Mucosa of descending colon (tissue), 3 donors: Measurements from ENCODE around the gene NPB. TPM values are rescaled to one million over a fixed set of nuclear protein-coding genes. Genes with fewer than 3 reads are reported as not detected.
A peak's percentile ranks its signal among the peaks of the same experiment; 100 is the strongest.

Experiments used
- ATAC-seq: fragments of 200-7000 bp; cut with Tn5 transposase; one replicate; pipeline ENCODE4 v1.9.1; 2020; ENCODE audit warnings: mild to moderate bottlenecking, moderate library complexity
- DNase-seq, 3 donors: peaks; one replicate each; pipeline ENCODE4 v3.0.0-alpha.2; 2020
- H3K36me3 ChIP-seq: fragments of 200-600 bp; one replicate; pipeline ENCODE4 v1.8.0; 2021; ENCODE audit warnings: low read depth, mild to moderate bottlenecking
- H3K4me1 ChIP-seq: fragments of 200-600 bp; one replicate; pipeline ENCODE4 v1.8.0; 2021; ENCODE audit warnings: low read depth, mild to moderate bottlenecking
- H3K4me3 ChIP-seq: fragments of 200-600 bp; one replicate; pipeline ENCODE4 v1.8.0; 2021; ENCODE audit warnings: mild to moderate bottlenecking
- H3K9me3 ChIP-seq: fragments of 200-600 bp; one replicate; pipeline ENCODE4 v1.8.0; 2021; ENCODE audit warnings: mild to moderate bottlenecking
- intact Hi-C, 2 donors: fragments of 100-400 bp; cut with DNase I in 1 of 2; cut with micrococcal nuclease in 1 of 2; formaldehyde crosslinking; loops; one replicate each; pipeline versions ENCODE4 v1.11.0 to v1.11.1; 2022; cut with DNase I, micrococcal nuclease
- total RNA-seq, 3 donors: library from RNA; stranded (reverse); fragmentation: NEBNext Ultra II Directional in 2 of 3; extraction: Animal tissue kit (Norgen Biotek cat#: 25700) in 2 of 3; gene quantifications; one replicate each; pipeline versions ENCODE4 v1.2.1 to v1.2.4, GENCODE V29; 2021 to 2023
- TF ChIP-seq, protein P1 (sequence below): fragments of 200-600 bp; IDR thresholded peaks from one replicate; pipeline ENCODE4 v1.8.0; 2022; ENCODE audit warnings: antibody characterized with exemption, mild to moderate bottlenecking
- donor health status: DM: no; HTN: no; CAD: no; lungs with moderate emphysema.
- donor health status: DM: no; HTN: no; CAD: no.
- donor health status: DM: no; HTN: yes; CAD: no.

NPB gene
- total RNA-seq, 3 donors from 2014 or later = 0.12 to 0.51 (median 0.26) TPM

DNA sequence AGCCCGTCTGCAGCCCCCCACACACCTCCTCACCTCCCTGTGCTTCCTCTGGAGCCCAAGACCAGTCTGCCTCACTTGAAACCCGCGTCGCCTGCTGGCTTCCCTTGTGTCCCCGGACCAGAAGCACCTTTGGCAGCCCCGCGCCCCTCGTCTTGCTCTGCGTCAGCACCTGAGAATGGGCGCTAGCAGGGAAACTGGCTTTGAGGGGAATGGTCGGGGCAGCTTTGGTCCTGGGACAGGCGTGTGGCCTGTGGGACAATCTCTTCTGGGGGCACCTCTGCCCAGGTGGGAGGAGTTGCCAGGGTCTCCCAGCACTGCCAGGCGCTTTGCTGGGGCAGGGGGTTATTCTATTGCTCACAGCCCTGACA lies 29.1 kb downstream of the NPB start:
- TF ChIP-seq, protein P1, sequence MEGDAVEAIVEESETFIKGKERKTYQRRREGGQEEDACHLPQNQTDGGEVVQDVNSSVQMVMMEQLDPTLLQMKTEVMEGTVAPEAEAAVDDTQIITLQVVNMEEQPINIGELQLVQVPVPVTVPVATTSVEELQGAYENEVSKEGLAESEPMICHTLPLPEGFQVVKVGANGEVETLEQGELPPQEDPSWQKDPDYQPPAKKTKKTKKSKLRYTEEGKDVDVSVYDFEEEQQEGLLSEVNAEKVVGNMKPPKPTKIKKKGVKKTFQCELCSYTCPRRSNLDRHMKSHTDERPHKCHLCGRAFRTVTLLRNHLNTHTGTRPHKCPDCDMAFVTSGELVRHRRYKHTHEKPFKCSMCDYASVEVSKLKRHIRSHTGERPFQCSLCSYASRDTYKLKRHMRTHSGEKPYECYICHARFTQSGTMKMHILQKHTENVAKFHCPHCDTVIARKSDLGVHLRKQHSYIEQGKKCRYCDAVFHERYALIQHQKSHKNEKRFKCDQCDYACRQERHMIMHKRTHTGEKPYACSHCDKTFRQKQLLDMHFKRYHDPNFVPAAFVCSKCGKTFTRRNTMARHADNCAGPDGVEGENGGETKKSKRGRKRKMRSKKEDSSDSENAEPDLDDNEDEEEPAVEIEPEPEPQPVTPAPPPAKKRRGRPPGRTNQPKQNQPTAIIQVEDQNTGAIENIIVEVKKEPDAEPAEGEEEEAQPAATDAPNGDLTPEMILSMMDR = no peak
- Histone ChIP-seq H3K4me1 (peaks cover 18% of the 10 kb centered on the region), H3K4me3 (no peak overlapping the region), H3K9me3 (no peaks in the 10 kb centered on the region), H3K36me3 (no peaks in the 10 kb centered on the region)
- DNase-seq (peak in 2 of 3 donors; percentile 33 to 48), ATAC-seq (no peak)
- intact Hi-C loops = no loop called here

DNA sequence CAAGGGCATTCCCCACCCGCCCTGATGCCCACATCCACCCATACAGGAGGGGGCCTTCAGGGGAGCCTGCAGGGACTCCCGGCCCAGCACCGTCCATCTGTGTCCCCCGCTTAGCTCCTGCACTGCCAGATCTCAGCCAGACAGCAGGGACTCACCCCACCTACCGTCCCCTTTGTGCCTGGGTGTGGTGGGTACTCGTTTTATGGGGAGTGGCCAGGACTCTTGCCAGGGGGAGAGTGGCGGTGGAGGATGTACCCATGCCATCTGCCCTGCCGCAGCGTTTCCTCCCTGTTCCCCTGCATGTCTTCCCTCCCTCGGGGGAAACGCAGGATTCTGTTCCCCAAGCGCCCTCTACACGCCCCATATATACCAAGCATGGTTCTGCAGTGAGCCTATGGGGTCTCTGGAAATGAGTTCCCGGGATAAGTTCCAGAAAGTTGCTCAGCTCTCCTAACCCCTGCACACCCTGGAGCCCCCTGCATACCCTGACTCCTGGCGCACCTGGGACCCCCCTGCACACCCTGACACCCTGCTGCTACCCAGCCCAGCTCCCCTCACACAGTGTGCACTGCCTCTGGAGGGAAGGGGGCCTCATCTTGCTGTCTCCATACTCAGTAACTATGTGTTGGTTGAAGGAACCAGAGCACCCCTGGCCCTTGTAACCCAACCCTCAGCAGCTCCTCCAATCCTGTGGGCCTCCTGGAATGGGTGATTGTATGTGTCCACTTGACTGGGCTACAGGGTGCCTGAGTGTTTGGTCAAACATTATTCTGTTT lies 29.7 kb downstream of the NPB start:
- no peak for ATAC-seq

DNA sequence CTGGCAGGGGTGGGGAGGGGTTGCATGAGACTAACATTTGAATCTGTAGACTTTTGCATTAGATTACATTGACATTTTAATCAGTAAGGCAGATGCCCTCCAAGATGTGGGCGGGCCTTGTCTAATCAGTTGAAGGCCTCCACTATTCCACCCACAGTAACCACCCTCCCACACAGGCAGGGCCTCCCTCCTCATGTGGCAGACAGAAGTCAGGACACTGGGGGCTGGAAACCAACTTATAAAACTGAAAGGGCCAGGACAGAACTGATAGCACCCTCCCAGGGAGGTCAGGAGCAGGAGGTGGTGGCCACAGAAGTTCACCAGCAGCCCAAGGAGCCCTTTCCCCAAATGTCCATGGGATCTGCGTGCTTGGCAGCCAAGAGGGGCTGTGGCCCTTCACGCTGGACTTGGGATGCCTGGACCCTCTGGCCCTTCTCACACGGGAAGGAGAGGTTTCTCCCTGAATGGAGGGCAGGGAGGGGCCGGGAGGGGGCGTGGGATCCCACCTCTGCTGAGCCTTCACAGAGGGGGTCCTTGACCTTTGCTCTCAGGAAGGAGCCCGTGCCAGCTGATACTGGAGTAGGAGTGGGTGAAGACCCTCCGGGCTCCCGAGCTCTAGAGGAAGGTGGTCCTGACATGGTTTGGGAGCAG lies 30.4 kb downstream of the NPB start:
- TF ChIP-seq, protein P1 = no peak
- H3K9me3 ChIP-seq = no peaks in the 10 kb centered on the region
- intact Hi-C loops = no loop called here
- no peaks in the 10 kb centered on the region for H3K36me3 ChIP-seq
- H3K4me3 ChIP-seq = no peak overlapping the region
- no peak for DNase-seq
- ATAC-seq = no peak
- peaks cover 19% of the 10 kb centered on the region for H3K4me1 ChIP-seq

More for the DNA sequence above, 29.7 kb downstream of the NPB start:
- H3K4me1 ChIP-seq = peaks cover 18% of the 10 kb centered on the region
- H3K36me3 ChIP-seq = no peaks in the 10 kb centered on the region
- intact Hi-C loops = no loop called here
- TF ChIP-seq, protein P1 = no peak
- H3K9me3 ChIP-seq = no peaks in the 10 kb centered on the region
- DNase-seq = peak in 2 of 3 donors; percentile 47 to 50
- H3K4me3 ChIP-seq = no peak overlapping the region

DNA sequence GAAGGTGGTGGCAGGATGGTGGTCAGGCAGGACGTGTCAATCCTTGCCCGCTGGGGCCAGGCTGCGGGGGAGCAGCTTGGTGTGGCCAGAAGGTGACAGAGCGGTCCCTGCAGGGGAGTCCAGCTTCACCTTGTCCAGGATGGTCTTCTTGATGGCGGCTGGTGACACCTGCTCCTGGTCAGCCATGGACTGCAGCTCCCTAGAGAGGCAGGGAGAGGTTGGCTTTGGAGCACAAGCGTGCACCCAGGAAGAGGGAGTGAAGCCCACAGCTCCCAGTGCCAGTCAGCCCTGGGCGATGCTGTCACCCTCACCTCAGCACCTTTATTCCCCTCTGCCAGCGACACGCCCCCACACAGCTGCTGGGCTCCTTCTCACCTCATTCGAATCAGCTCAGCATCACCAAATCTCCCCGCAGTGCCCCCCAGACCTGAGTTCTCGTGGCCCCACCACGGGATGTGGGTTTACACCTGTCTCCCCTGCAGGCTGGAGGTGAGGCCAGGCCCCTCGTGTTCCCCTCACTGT lies 31.2 kb downstream of the NPB start:
- H3K9me3 ChIP-seq = no peaks in the 10 kb centered on the region
- DNase-seq (no peak), ATAC-seq (no peak)
- TF ChIP-seq, protein P1 = no peak
- H3K36me3 ChIP-seq = no peaks in the 10 kb centered on the region
- intact Hi-C loops = no loop called here
- H3K4me1 ChIP-seq = peaks cover 18% of the 10 kb centered on the region
- no peak overlapping the region for H3K4me3 ChIP-seq

DNA sequence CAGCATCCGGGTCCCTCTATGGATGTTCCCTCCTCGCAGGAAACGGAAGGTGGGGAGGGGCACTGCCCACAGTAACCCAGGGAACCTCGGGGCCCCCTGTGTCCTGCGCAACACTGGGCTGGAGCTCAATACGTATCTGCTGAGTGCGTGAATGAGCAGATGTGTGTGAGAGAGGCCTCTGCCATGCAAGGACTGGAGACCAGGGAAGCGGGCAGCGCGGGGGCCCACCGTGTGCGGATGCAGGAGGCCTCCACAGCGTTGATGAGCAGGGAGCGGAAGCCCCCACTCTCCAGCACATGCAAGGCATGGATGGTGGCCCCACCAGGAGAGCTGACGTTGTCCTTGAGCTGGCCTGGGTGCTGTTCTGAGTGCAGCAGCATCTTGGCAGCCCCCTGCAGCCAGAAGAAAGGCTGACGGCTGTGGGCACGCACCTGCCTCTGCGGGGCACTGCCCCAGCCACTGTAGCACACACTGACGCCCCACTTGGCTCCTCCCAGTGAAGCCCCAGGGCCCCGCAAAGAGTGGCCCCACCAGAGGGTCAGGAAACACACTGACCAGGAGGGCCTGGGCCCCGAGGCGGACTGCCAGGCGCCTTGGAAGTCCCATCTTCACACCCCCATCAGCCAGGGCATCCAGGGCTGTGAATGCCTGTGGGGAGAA lies 32.2 kb downstream of the NPB start:
- peaks cover 13% of the 10 kb centered on the region for H3K4me1 ChIP-seq
- ATAC-seq = no peak
- no peak for DNase-seq
- no peaks in the 10 kb centered on the region for H3K36me3 ChIP-seq
- TF ChIP-seq, protein P1 = no peak
- H3K4me3 ChIP-seq = no peak overlapping the region
- H3K9me3 ChIP-seq = no peaks in the 10 kb centered on the region
- intact Hi-C loops = no loop called here
